HG03342 (cell line): Measurements from ENCODE around the gene AP1G1.
"Not testable (repeated sequence)": the region's sequence is repeated elsewhere in the genome, so short reads cannot be mapped to it uniquely, and the experiment has no call there.

Source experiments
- ATAC-seq: cut with Tn5 transposase; IDR thresholded peaks from one replicate; pipeline ENCODE4 v1.9.1; 2021; ENCODE audit warnings: mild to moderate bottlenecking, moderate library complexity; ENCODE audit not compliant: unreplicated experiment

Gene AP1G1

GRCh38 chr16:71707199-71707598 lies 101.4 kb downstream of the AP1G1 start:
- ATAC-seq: no peak

GRCh38 chr16:71706046-71706445 lies 102.6 kb downstream of the AP1G1 start:
- ATAC-seq: no peak

GRCh38 chr16:71703333-71703732 lies 105.3 kb downstream of the AP1G1 start:
- no peak for ATAC-seq

- no peak for ATAC-seq
These were observed 107.8 kb downstream of the AP1G1 start for GRCh38 chr16:71700831-71701230.

GRCh38 chr16:71698491-71698890 lies 110.1 kb downstream of the AP1G1 start:
- no peak for ATAC-seq

- ATAC-seq: no peak
These were observed 115.5 kb downstream of the AP1G1 start for GRCh38 chr16:71693164-71693563.

DNA sequence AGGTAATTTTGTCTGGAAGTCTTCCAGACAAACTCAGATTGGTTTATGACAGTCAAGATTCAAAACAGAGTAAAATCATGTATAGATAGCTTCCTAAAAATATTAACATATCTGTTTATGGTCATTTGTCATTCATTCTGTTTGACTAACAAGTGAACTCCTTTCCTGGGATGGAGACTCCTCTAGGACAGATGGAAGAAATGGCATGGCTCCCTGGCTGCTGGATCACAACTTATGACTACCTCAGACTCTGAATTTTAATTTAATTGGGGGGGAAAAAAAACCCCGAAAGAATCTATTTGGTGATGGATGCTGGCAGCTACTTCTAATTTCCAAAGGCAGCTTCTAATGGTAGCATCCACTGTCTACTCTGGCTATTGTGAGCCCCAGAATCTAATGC lies 118.7 kb downstream of the AP1G1 start:
- ATAC-seq: no peak

DNA sequence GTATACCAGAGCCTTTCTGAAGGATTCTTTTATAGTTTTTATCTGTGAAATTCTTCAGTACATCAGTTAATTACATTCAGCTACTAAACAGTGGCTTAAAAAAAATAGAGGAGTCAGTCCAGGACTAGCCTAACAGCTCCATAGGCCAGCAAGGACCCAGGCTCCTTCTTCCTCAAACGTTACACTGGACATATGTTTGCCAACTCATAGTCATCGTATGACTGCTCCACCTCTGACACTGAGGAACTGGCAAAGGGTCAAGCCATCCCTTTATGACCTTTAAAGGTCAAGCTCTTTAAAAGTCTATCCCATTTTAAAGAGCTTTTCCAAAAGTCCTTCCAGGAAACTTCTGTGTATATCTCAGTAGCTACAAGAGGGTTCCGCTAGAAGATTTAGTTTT lies 120.8 kb downstream of the AP1G1 start:
- no peak for ATAC-seq

GRCh38 chr16:71684280-71684679 lies 124.4 kb downstream of the AP1G1 start:
- ATAC-seq: not testable (repeated sequence)

- ATAC-seq: no peak
These were observed 127.3 kb downstream of the AP1G1 start for GRCh38 chr16:71681360-71681759.
